Measurements from ENCODE around the gene BAX.

DNA sequence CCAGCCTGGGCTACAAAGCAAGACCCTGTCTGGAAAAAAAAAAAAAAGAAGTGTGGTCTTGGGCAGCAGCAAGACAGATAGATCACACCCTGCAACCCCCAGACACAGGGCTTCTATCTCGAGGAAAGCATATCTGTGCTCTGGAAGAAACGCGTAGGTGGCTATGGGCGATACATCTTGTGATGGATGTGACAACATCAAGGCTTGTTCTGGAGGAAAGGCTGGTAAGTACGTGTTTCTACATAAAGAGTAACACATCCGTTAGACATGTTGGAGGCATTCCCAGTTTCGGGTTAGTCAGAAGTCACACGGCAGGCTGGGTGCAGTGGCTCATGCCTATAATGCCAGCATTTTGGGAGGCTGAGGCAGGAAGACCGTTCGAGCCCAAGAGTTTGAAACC is 27.8 kb upstream of the BAX start:
- TF ChIP-seq, protein P1, sequence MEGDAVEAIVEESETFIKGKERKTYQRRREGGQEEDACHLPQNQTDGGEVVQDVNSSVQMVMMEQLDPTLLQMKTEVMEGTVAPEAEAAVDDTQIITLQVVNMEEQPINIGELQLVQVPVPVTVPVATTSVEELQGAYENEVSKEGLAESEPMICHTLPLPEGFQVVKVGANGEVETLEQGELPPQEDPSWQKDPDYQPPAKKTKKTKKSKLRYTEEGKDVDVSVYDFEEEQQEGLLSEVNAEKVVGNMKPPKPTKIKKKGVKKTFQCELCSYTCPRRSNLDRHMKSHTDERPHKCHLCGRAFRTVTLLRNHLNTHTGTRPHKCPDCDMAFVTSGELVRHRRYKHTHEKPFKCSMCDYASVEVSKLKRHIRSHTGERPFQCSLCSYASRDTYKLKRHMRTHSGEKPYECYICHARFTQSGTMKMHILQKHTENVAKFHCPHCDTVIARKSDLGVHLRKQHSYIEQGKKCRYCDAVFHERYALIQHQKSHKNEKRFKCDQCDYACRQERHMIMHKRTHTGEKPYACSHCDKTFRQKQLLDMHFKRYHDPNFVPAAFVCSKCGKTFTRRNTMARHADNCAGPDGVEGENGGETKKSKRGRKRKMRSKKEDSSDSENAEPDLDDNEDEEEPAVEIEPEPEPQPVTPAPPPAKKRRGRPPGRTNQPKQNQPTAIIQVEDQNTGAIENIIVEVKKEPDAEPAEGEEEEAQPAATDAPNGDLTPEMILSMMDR (IDR thresholded peaks at IDR 0.05), result no peak
- TF ChIP-seq EZH2 (IDR thresholded peaks at IDR 0.05; ENCODE audit: borderline replicate concordance, insufficient read depth, low read depth, low read length, poor library complexity, severe bottlenecking), result no peak
